ENCODE data around the gene PTPN6. TPM values are rescaled to one million over a fixed set of nuclear protein-coding genes. Genes with fewer than 3 reads are reported as not detected.

Gene PTPN6
- total RNA-seq, 2 experiments from 2014 or later: 79.0 to 83.5 TPM

- Histone ChIP-seq H3K4me3 (ENCODE audit: low read length) (no peak overlapping the region), H3K9me3 (ENCODE audit: control insufficient read depth in 1 of 2, insufficient read depth in 1 of 2, low read length in 2 of 2) (no peaks in the 10 kb centered on the region), H3K36me3 (ENCODE audit: insufficient read depth, low read length) (peaks cover 94% of the 10 kb centered on the region), H3K27ac (ENCODE audit: low read depth in 1 of 2, low read length in 2 of 2) (no peak overlapping the region), H3K4me1 (ENCODE audit: insufficient read depth, low read length) (peaks cover 4% of the 10 kb centered on the region), H3K27me3 (ENCODE audit: control insufficient read depth in 1 of 2, insufficient read depth in 2 of 2, low read length in 2 of 2) (no peaks in the 10 kb centered on the region)
- Mint-ChIP-seq H3K36me3 (ENCODE audit: low read depth) (peaks cover 86% of the 10 kb centered on the region), H3K4me3 (no peak overlapping the region), H3K27me3 (no peaks in the 10 kb centered on the region), H3K27ac (no peak overlapping the region), H3K4me1 (ENCODE audit: low read depth) (peaks cover 5% of the 10 kb centered on the region), H3K9me3 (no peaks in the 10 kb centered on the region)
- intact Hi-C loops (cut with DNase I, micrococcal nuclease): loop anchor here in 1 of 2 experiments (2.0 to 5.0 kb wide), 2 partner anchors 39 to 115 kb away; partner anchors contain the start of gene C1R
- ATAC-seq (ENCODE audit: poor library complexity) (no peak), DNase-seq (no peak)
- no peak for TF ChIP-seq CTCF (IDR thresholded peaks at IDR 0.05)
- CTCF ChIA-PET: interaction anchor here (1.3 to 1.9 kb wide), 2 partner anchors 33 to 105 kb away, joined by 3 to 5 read pairs; no protein-coding TSS in a partner anchor
- POLR2A ChIA-PET: interaction anchor here (0.7 kb wide), 1 partner anchor 40 kb away, joined by 4 read pairs; no protein-coding TSS in a partner anchor
These were observed 26.5 kb downstream of the PTPN6 start for GRCh38 chr12:6977653-6978052.

- H3K9me3 ChIP-seq (ENCODE audit: control insufficient read depth in 1 of 2, insufficient read depth in 1 of 2, low read length in 2 of 2): no peaks in the 10 kb centered on the region
- H3K9me3 Mint-ChIP-seq: no peaks in the 10 kb centered on the region
- DNase-seq (no peak), ATAC-seq (ENCODE audit: poor library complexity) (no peak)
- H3K36me3 Mint-ChIP-seq (ENCODE audit: low read depth): peaks cover 90% of the 10 kb centered on the region
- no peaks in the 10 kb centered on the region for H3K27me3 Mint-ChIP-seq
- no peak overlapping the region for H3K27ac ChIP-seq (ENCODE audit: low read depth in 1 of 2, low read length in 2 of 2)
- H3K27ac Mint-ChIP-seq: no peak overlapping the region
- ChIA-PET POLR2A (interaction anchor here (0.7 kb wide), 1 partner anchor 41 kb away, joined by 4 read pairs; no protein-coding TSS in a partner anchor), CTCF (interaction anchor here (1.3 to 1.9 kb wide), 2 partner anchors 34 to 106 kb away, joined by 3 to 5 read pairs; no protein-coding TSS in a partner anchor)
- no peaks in the 10 kb centered on the region for H3K27me3 ChIP-seq (ENCODE audit: control insufficient read depth in 1 of 2, insufficient read depth in 2 of 2, low read length in 2 of 2)
- intact Hi-C loops (cut with DNase I, micrococcal nuclease): loop anchor here in 1 of 2 experiments (2.0 to 5.0 kb wide), 2 partner anchors 39 to 114 kb away; partner anchors contain the start of gene C1R
- H3K4me1 Mint-ChIP-seq (ENCODE audit: low read depth): peaks cover 5% of the 10 kb centered on the region
- H3K36me3 ChIP-seq (ENCODE audit: insufficient read depth, low read length): peaks cover 94% of the 10 kb centered on the region
- H3K4me3 Mint-ChIP-seq: no peak overlapping the region
- no peak overlapping the region for H3K4me3 ChIP-seq (ENCODE audit: low read length)
- no peaks in the 10 kb centered on the region for H3K4me1 ChIP-seq (ENCODE audit: insufficient read depth, low read length)
- TF ChIP-seq CTCF (IDR thresholded peaks at IDR 0.05): no peak
These were observed 27.0 kb downstream of the PTPN6 start for GRCh38 chr12:6978188-6978587.

- intact Hi-C loops (cut with DNase I, micrococcal nuclease): loop anchor here in 1 of 2 experiments (2.0 to 5.0 kb wide), 2 partner anchors 38 to 114 kb away; partner anchors contain the start of gene C1R
- ChIA-PET CTCF (interaction anchor here (1.9 kb wide), 1 partner anchor 106 kb away, joined by 5 read pairs; no protein-coding TSS in a partner anchor), POLR2A (no interaction called here)
- H3K4me1 Mint-ChIP-seq (ENCODE audit: low read depth): peaks cover 5% of the 10 kb centered on the region
- H3K27me3 Mint-ChIP-seq: no peaks in the 10 kb centered on the region
- H3K9me3 Mint-ChIP-seq: no peaks in the 10 kb centered on the region
- TF ChIP-seq CTCF (IDR thresholded peaks at IDR 0.05): no peak
- peaks cover 95% of the 10 kb centered on the region for H3K36me3 Mint-ChIP-seq (ENCODE audit: low read depth)
- H3K27ac ChIP-seq (ENCODE audit: low read depth in 1 of 2, low read length in 2 of 2): no peak overlapping the region
- DNase-seq (no peak), ATAC-seq (ENCODE audit: poor library complexity) (no peak)
- H3K36me3 ChIP-seq (ENCODE audit: insufficient read depth, low read length): peaks cover 98% of the 10 kb centered on the region
- no peak overlapping the region for H3K4me3 ChIP-seq (ENCODE audit: low read length)
- H3K4me3 Mint-ChIP-seq: no peak overlapping the region
- H3K27ac Mint-ChIP-seq: no peak overlapping the region
- H3K27me3 ChIP-seq (ENCODE audit: control insufficient read depth in 1 of 2, insufficient read depth in 2 of 2, low read length in 2 of 2): no peaks in the 10 kb centered on the region
- no peaks in the 10 kb centered on the region for H3K4me1 ChIP-seq (ENCODE audit: insufficient read depth, low read length)
- no peaks in the 10 kb centered on the region for H3K9me3 ChIP-seq (ENCODE audit: control insufficient read depth in 1 of 2, insufficient read depth in 1 of 2, low read length in 2 of 2)
These were observed 27.5 kb downstream of the PTPN6 start for GRCh38 chr12:6978611-6979011.

Data from CD4-positive, alpha-beta T cell (primary cell).